ENCODE data around the gene VSTM5.
A peak's percentile ranks its signal among the peaks of the same experiment; 100 is the strongest.
"Not testable (repeated sequence)": the region's sequence is repeated elsewhere in the genome, so short reads cannot be mapped to it uniquely, and the experiment has no call there.

The VSTM5 gene

GRCh38 chr11:93784935-93785360 is 65.5 kb downstream of the VSTM5 start:
- no peaks in the 10 kb centered on the region for H3K27me3 ChIP-seq
- peaks cover 51 to 57% (median 53%) of the 10 kb centered on the region in 11 experiments for H4K20me1 ChIP-seq
- peak overlapping the region; percentile 89 to 99 (median 97) for H3K4me2 ChIP-seq
- peaks cover 0 to 6% (median 0%) of the 10 kb centered on the region in 11 experiments; a peak in 3 of 22 replicates for H3K9me3 ChIP-seq (replicated peaks in 1 of 11)
- H3K36me3 ChIP-seq = peaks cover 17 to 46% (median 43%) of the 10 kb centered on the region in 11 experiments
- TF ChIP-seq Cebpa-rat (IDR thresholded peaks at IDR 0.05) = no peak
- peak overlapping the region; percentile 90 to 100 (median 99) for H3K9ac ChIP-seq
- H3K4me1 ChIP-seq = peaks cover 23 to 35% (median 30%) of the 10 kb centered on the region in 10 experiments
- peak overlapping the region; percentile 85 to 100 (median 98); a peak in 21 of 22 replicates for H3K27ac ChIP-seq
- H3K4me3 ChIP-seq = peak overlapping the region; percentile 82 to 99 (median 93)

GRCh38 chr11:93784145-93784934 is 66.1 kb downstream of the VSTM5 start, which contains the start of gene MED17:
Gene MED17, plus strand, starts transcription at chr11:93784282. Its CDS starts 232 bp downstream, at chr11:93784514.
- Histone ChIP-seq H3K4me1 (peaks cover 23 to 35% (median 30%) of the 10 kb centered on the region in 10 experiments), H3K9ac (peak within 1 kb of the TSS; percentile 90 to 100 (median 99)), H3K36me3 (peaks cover 12 to 40% (median 37%) of the 10 kb centered on the region in 11 experiments; a peak in 21 of 22 replicates), H3K27ac (peak within 1 kb of the TSS; percentile 85 to 100 (median 98)), H3K9me3 (replicated peaks in 1 of 11) (peaks cover 0 to 11% (median 0%) of the 10 kb centered on the region in 11 experiments; a peak in 3 of 22 replicates), H3K4me2 (peak within 1 kb of the TSS; percentile 89 to 99 (median 97)), H3K4me3 (peak within 1 kb of the TSS; percentile 82 to 99 (median 93)), H3K27me3 (no peaks in the 10 kb centered on the region), H4K20me1 (peaks cover 45 to 51% (median 47%) of the 10 kb centered on the region in 11 experiments)
- TF ChIP-seq Cebpa-rat (IDR thresholded peaks at IDR 0.05) = no peak

GRCh38 chr11:93783765-93784144 is 66.7 kb downstream of the VSTM5 start:
- H4K20me1 ChIP-seq = peaks cover 39 to 45% (median 41%) of the 10 kb centered on the region in 11 experiments
- peak overlapping the region in 10 of 11 experiments; percentile 94 to 100 (median 98); a peak in 19 of 22 replicates for H3K27ac ChIP-seq
- H3K27me3 ChIP-seq = no peaks in the 10 kb centered on the region
- H3K4me2 ChIP-seq = peak overlapping the region; percentile 65 to 97 (median 79)
- peak overlapping the region; percentile 90 to 100 (median 99) for H3K9ac ChIP-seq
- H3K4me3 ChIP-seq = peak overlapping the region; percentile 82 to 99 (median 93)
- H3K9me3 ChIP-seq (replicated peaks in 1 of 11) = peaks cover 0 to 11% (median 0%) of the 10 kb centered on the region in 11 experiments; a peak in 3 of 22 replicates
- TF ChIP-seq Cebpa-rat (IDR thresholded peaks at IDR 0.05) = no peak
- peaks cover 6 to 34% (median 31%) of the 10 kb centered on the region in 11 experiments; a peak in 21 of 22 replicates for H3K36me3 ChIP-seq
- H3K4me1 ChIP-seq = peaks cover 23 to 35% (median 30%) of the 10 kb centered on the region in 10 experiments

GRCh38 chr11:93783362-93783761 is 67.1 kb downstream of the VSTM5 start:
- Histone ChIP-seq H3K4me2 (peak overlapping the region; percentile 65 to 97 (median 79)), H3K27ac (peak overlapping the region in 9 of 11 experiments; percentile 96 to 100 (median 98); a peak in 17 of 22 replicates), H3K27me3 (no peaks in the 10 kb centered on the region), H3K4me3 (peak overlapping the region; percentile 82 to 99 (median 93)), H4K20me1 (peaks cover 35 to 41% (median 37%) of the 10 kb centered on the region in 11 experiments), H3K9ac (peak overlapping the region; percentile 90 to 100 (median 99); a peak in 21 of 22 replicates), H3K36me3 (peaks cover 2 to 30% (median 27%) of the 10 kb centered on the region in 11 experiments; a peak in 21 of 22 replicates), H3K4me1 (peaks cover 23 to 35% (median 30%) of the 10 kb centered on the region in 10 experiments), H3K9me3 (replicated peaks in 1 of 11) (peaks cover 0 to 11% (median 0%) of the 10 kb centered on the region in 11 experiments; a peak in 3 of 22 replicates)
- TF ChIP-seq Cebpa-rat (IDR thresholded peaks at IDR 0.05) = no peak

GRCh38 chr11:93775289-93775688 is 75.1 kb downstream of the VSTM5 start:
- Histone ChIP-seq H3K4me2 (peak overlapping the region in 8 of 11 experiments; percentile 27 to 64 (median 52); a peak in 13 of 22 replicates), H3K9me3 (replicated peaks in 1 of 11) (peaks cover 16 to 39% (median 30%) of the 10 kb centered on the region in 11 experiments), H3K27me3 (no peaks in the 10 kb centered on the region), H3K4me1 (peaks cover 11 to 35% (median 26%) of the 10 kb centered on the region in 10 experiments), H3K4me3 (no peak overlapping the region), H4K20me1 (no peaks in the 10 kb centered on the region), H3K36me3 (peaks cover 6 to 16% (median 12%) of the 10 kb centered on the region in 11 experiments; a peak in 14 of 22 replicates), H3K27ac (peak overlapping the region in 8 of 11 experiments; percentile 29 to 65 (median 60); a peak in 9 of 22 replicates), H3K9ac (no peak overlapping the region)
- no peak for TF ChIP-seq Cebpa-rat (IDR thresholded peaks at IDR 0.05)

- not testable (repeated sequence) for H4K20me1 ChIP-seq, H3K4me3 ChIP-seq, H3K27me3 ChIP-seq
- Histone ChIP-seq H3K4me2 (peak overlapping the region; percentile 14 to 64 (median 48); a peak in 20 of 22 replicates), H3K9me3 (replicated peaks in 1 of 11) (peaks cover 16 to 39% (median 28%) of the 10 kb centered on the region in 11 experiments), H3K4me1 (peaks cover 11 to 37% (median 26%) of the 10 kb centered on the region in 10 experiments), H3K27ac (peak overlapping the region in 9 of 11 experiments; percentile 29 to 65 (median 58); a peak in 16 of 22 replicates), H3K9ac (peak overlapping the region in 1 of 11 experiments; percentile 40; a peak in 1 of 22 replicates), H3K36me3 (peaks cover 6 to 16% (median 12%) of the 10 kb centered on the region in 11 experiments; a peak in 13 of 22 replicates)
Measured at GRCh38 chr11:93774560-93774959, 75.9 kb downstream of the VSTM5 start.

- H3K4me1 ChIP-seq = peaks cover 11 to 44% (median 26%) of the 10 kb centered on the region in 10 experiments
- no peaks in the 10 kb centered on the region for H3K27me3 ChIP-seq
- H4K20me1 ChIP-seq = no peaks in the 10 kb centered on the region
- H3K9ac ChIP-seq = no peak overlapping the region
- no peak for TF ChIP-seq Cebpa-rat (IDR thresholded peaks at IDR 0.05)
- peak overlapping the region in 7 of 11 experiments; percentile 27 to 64 (median 48); a peak in 10 of 22 replicates for H3K4me2 ChIP-seq
- peak overlapping the region in 7 of 11 experiments; percentile 50 to 65 (median 61); a peak in 9 of 22 replicates for H3K27ac ChIP-seq
- H3K36me3 ChIP-seq = peaks cover 6 to 16% (median 12%) of the 10 kb centered on the region in 11 experiments; a peak in 13 of 22 replicates
- H3K4me3 ChIP-seq = no peak overlapping the region
- peaks cover 16 to 39% (median 28%) of the 10 kb centered on the region in 11 experiments for H3K9me3 ChIP-seq (replicated peaks in 1 of 11)
Measured at GRCh38 chr11:93773601-93774200, 76.7 kb downstream of the VSTM5 start.

- TF ChIP-seq Cebpa-rat (IDR thresholded peaks at IDR 0.05) = no peak
- Histone ChIP-seq H3K9me3 (replicated peaks in 1 of 11) (peaks cover 16 to 39% (median 28%) of the 10 kb centered on the region in 11 experiments), H3K9ac (no peak overlapping the region), H3K36me3 (peaks cover 6 to 16% (median 12%) of the 10 kb centered on the region in 11 experiments; a peak in 13 of 22 replicates), H3K27ac (no peak overlapping the region), H3K27me3 (no peaks in the 10 kb centered on the region), H4K20me1 (no peaks in the 10 kb centered on the region), H3K4me2 (no peak overlapping the region), H3K4me3 (peak overlapping the region in 1 of 10 experiments; percentile 24; a peak in 1 of 20 replicates), H3K4me1 (peaks cover 11 to 45% (median 26%) of the 10 kb centered on the region in 10 experiments)
Measured at GRCh38 chr11:93773045-93773477, 77.4 kb downstream of the VSTM5 start.

Measured in BLaER1 treated with 17β-estradiol and CSF1 and Interleukin-3, amounts not matched to agents 10 nM and 100 nM (cell line).